22Rv1 (cell line): ENCODE results near the gene CABLES2.

Source experiments
- CTCF ChIP-seq: fragments of 450-650 bp; IDR thresholded peaks from 2 replicates; pipeline ENCODE4 v1.5.1; 2017; ENCODE audit warnings: mild to moderate bottlenecking
- ZFX ChIP-seq: fragments of 450-650 bp; IDR thresholded peaks from 2 replicates; pipeline ENCODE4 v1.6.1; 2017; ENCODE audit warnings: antibody characterized with exemption, borderline replicate concordance

DNA sequence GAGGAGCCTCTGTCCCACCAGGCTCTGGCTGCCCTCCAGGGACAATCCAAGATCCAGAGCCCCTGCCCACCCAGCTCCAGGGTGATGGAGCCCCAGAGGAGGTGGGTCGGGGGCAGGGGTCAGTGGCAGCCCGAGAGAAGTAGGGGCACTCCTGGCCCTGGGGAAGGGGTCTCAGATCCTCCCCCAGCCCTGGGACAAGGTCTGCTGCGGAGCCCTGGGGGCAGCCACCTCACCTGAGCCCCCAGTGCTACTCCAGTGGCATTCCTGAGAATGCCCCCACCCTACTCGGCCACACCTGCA, 37.3 kb downstream of the CABLES2 start:
- no peak for TF ChIP-seq CTCF
- TF ChIP-seq ZFX: no peak
